Left lung (tissue), 10 donors: ENCODE data around the gene ZFP91. TPM values are rescaled to one million over a fixed set of nuclear protein-coding genes. Genes with fewer than 3 reads are reported as not detected.

Experiments used
- ATAC-seq: fragments of 200-7000 bp; cut with Tn5 transposase; one replicate; pipeline ENCODE4 v1.9.1; 2020; ENCODE audit warnings: moderate library complexity
- DNase-seq, 4 donors: peaks; one replicate each; pipeline ENCODE4 v3.0.0-alpha.2; 2013 to 2020
- H3K27ac ChIP-seq, 2 donors: fragments of 200-600 bp; sonication (generic) in 1 of 2; one replicate each; pipeline versions ENCODE4 v1.5.0 to v1.8.0; 2020 to 2021
- H3K27me3 ChIP-seq, 2 donors: fragments of 200-600 bp; sonication (generic) in 1 of 2; one replicate each; pipeline versions ENCODE4 v1.5.0 to v1.8.0; 2020 to 2021
- H3K36me3 ChIP-seq, 2 donors: fragments of 200-600 bp; sonication (generic) in 1 of 2; one replicate each; pipeline versions ENCODE4 v1.5.0 to v1.8.0; 2020 to 2021
- H3K4me1 ChIP-seq, 2 donors: fragments of 200-600 bp; one replicate each; pipeline ENCODE4 v1.8.0; 2021
- H3K4me3 ChIP-seq, 2 donors: fragments of 200-600 bp; sonication (generic) in 1 of 2; one replicate each; pipeline versions ENCODE4 v1.5.0 to v1.8.0; 2020 to 2021; ENCODE audit warnings: mild to moderate bottlenecking in 1 of 2
- H3K9me3 ChIP-seq, 2 donors: fragments of 200-600 bp; sonication (generic) in 1 of 2; one replicate each; pipeline versions ENCODE4 v1.5.0 to v1.8.0; 2020 to 2021
- CTCF ChIP-seq, 2 donors: fragments of 200-600 bp; sonication (generic) in 1 of 2; IDR thresholded peaks; one replicate each; pipeline versions ENCODE4 v1.5.0 to v1.8.0; 2021; ENCODE audit warnings: antibody characterized with exemption in 2 of 2
- intact Hi-C, 2 donors: fragments of 100-400 bp; cut with DNase I; formaldehyde crosslinking; loops; one replicate each; pipeline versions ENCODE4 v1.11.2 to v1.14.2; 2022
- polyA plus RNA-seq, 6 donors: library from polyadenylated mRNA; unstranded; fragments of 120-200 nt; gene quantifications; one replicate each; pipeline ENCODE4 v1.2.1, GENCODE V29; 2013; ENCODE audit not compliant: insufficient read length in 6 of 6
- total RNA-seq, 2 donors: library from RNA; stranded (reverse); fragmentation: NEBNext Ultra II Directional; extraction: Animal tissue kit (Norgen Biotek cat#: 25700); gene quantifications; one replicate each; pipeline ENCODE4 v1.2.1, GENCODE V29; 2021
- donor health status: DM: no; HTN: yes; CAD: no.
- donor health status: DM: no; HTN: no; CAD: no.

The ZFP91 gene
- total and polyA plus RNA-seq, 8 donors: 41.3 to 62.4 (median 56.3) TPM

DNA sequence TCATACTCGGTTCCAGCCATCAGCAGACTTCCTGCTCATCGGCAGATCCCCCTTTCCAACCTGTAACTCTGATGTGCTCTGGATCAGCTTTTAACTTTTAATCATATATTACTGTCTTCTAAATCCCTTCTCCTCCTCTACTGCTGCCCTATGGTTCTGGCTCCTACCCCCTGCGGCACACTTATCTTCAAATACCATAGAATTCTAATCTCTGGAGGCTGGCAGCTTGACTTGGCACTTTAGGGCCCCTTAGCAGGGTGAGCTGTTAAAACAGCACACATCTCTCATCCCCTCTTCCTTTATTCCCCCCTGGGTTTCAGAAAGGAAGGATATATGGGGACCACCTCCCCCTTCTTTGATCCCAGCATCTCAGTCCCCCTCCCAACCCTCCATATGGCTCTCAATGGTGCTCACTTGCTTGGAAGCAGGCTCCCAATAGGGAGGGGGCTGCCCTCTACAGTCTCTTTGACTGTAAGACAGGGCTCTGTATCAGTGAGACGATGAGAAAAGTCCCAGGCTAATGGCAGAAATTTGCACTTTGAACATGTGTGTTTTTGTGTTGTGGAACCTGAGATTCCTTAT is 39.2 kb downstream of the ZFP91 start:
- H3K27me3 ChIP-seq: no peaks in the 10 kb centered on the region
- no peak for TF ChIP-seq CTCF (IDR thresholded peaks at IDR 0.05)
- intact Hi-C loops: no loop called here
- H3K9me3 ChIP-seq: no peaks in the 10 kb centered on the region
- peaks cover 7 to 98% of the 10 kb centered on the region in 2 donors for H3K36me3 ChIP-seq
- ATAC-seq (no peak), DNase-seq (no peak)
- no peaks in the 10 kb centered on the region for H3K4me1 ChIP-seq
- H3K4me3 ChIP-seq: no peak overlapping the region
- H3K27ac ChIP-seq: no peak overlapping the region

- Histone ChIP-seq H3K27me3 (no peaks in the 10 kb centered on the region), H3K27ac (no peak overlapping the region), H3K36me3 (peaks cover 0 to 91% of the 10 kb centered on the region in 2 donors), H3K4me1 (peaks cover 0 to 1% of the 10 kb centered on the region in 2 donors), H3K4me3 (no peak overlapping the region), H3K9me3 (no peaks in the 10 kb centered on the region)
- intact Hi-C loops: no loop called here
- TF ChIP-seq CTCF (IDR thresholded peaks at IDR 0.05): no peak
- ATAC-seq (no peak), DNase-seq (no peak)
Measured at GRCh38 chr11:58621586-58622262, 42.9 kb downstream of the ZFP91 start.

DNA sequence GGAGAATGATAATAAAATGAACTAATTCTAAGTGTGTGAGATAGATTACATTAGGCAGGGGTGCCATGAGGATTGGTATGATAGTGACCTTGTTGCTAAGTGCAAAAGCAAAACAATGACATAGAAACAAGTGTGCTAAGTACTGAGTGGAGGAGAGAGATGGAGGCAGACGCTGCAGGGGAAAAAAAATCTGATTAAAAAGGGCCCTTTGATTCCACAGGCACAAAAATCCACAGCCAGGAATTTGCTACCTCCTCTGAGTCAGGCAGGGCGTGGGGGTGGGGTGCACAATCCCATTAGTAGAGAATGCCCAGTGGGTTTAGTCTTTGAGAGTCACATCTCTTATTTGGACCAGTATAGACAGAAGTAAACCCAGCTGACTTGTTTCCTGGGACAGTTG is 43.5 kb downstream of the ZFP91 start, which contains the start of gene CNTF:
CNTF (plus strand) TSS at position 322 of the 400 bp plus-strand sequence. CDS start 88 bp downstream, outside the sequence.
- Histone ChIP-seq H3K9me3 (no peaks in the 10 kb centered on the region), H3K27ac (no peak within 1 kb of the TSS), H3K4me1 (peaks cover 0 to 3% of the 10 kb centered on the region in 2 donors), H3K27me3 (no peaks in the 10 kb centered on the region), H3K4me3 (no peak within 1 kb of the TSS), H3K36me3 (peaks cover 0 to 85% of the 10 kb centered on the region in 2 donors)
- DNase-seq (no peak), ATAC-seq (no peak)
- intact Hi-C loops: no loop called here
- no peak for TF ChIP-seq CTCF (IDR thresholded peaks at IDR 0.05)

GRCh38 chr11:58625086-58625485 is 46.2 kb downstream of the ZFP91 start:
- no peak for ATAC-seq
- no peak for TF ChIP-seq CTCF (IDR thresholded peaks at IDR 0.05)
- no peaks in the 10 kb centered on the region for H3K9me3 ChIP-seq
- H3K4me1 ChIP-seq: peaks cover 0 to 3% of the 10 kb centered on the region in 2 donors
- H3K4me3 ChIP-seq: no peak overlapping the region
- H3K27ac ChIP-seq: no peak overlapping the region
- H3K36me3 ChIP-seq: peaks cover 0 to 58% of the 10 kb centered on the region in 2 donors
- DNase-seq: no peak
- intact Hi-C loops: no loop called here
- no peaks in the 10 kb centered on the region for H3K27me3 ChIP-seq

GRCh38 chr11:58625826-58626460 is 47.1 kb downstream of the ZFP91 start:
- intact Hi-C loops: no loop called here
- H3K36me3 ChIP-seq: peaks cover 0 to 49% of the 10 kb centered on the region in 2 donors
- H3K27me3 ChIP-seq: no peaks in the 10 kb centered on the region
- no peak overlapping the region for H3K27ac ChIP-seq
- ATAC-seq (peak; percentile 14), DNase-seq (no peak)
- H3K9me3 ChIP-seq: no peaks in the 10 kb centered on the region
- H3K4me3 ChIP-seq: no peak overlapping the region
- TF ChIP-seq CTCF (IDR thresholded peaks at IDR 0.05): no peak
- H3K4me1 ChIP-seq: peaks cover 0 to 3% of the 10 kb centered on the region in 2 donors
